HUES6 (cell line): ENCODE measurements around the gene ASCC3.
"Not testable (repeated sequence)": the region's sequence is repeated elsewhere in the genome, so short reads cannot be mapped to it uniquely, and the experiment has no call there.

ENCODE experiments used
- H3K27ac ChIP-seq: 2 replicates; pipeline ENCODE4 v1.7.0; 2013; ENCODE audit warnings: low read depth, mild to moderate bottlenecking, low read length, inconsistent platforms
- H3K27me3 ChIP-seq: 2 replicates; pipeline ENCODE4 v1.6.1; 2013; ENCODE audit warnings: low read length; ENCODE audit not compliant: control insufficient read depth, insufficient read depth
- H3K36me3 ChIP-seq: 2 replicates; pipeline ENCODE4 v1.6.1; 2013; ENCODE audit warnings: low read length; ENCODE audit not compliant: control insufficient read depth, insufficient read depth
- H3K4me1 ChIP-seq: 2 replicates; pipeline ENCODE4 v1.6.1; 2013; ENCODE audit warnings: low read length; ENCODE audit not compliant: control insufficient read depth, insufficient read depth
- H3K4me3 ChIP-seq: 2 replicates; pipeline ENCODE4 v1.5.1; 2013; ENCODE audit warnings: low read depth, low read length
- H3K9ac ChIP-seq: one replicate; pipeline ENCODE4 v1.6.1; 2013; ENCODE audit warnings: mild to moderate bottlenecking, low read length
- H3K9me3 ChIP-seq: 2 replicates; pipeline ENCODE4 v1.6.1; 2013; ENCODE audit warnings: low read depth, low read length; ENCODE audit not compliant: control insufficient read depth, insufficient read depth

The ASCC3 gene

GRCh38 chr6:100845676-100846075 lies 35.5 kb downstream of the ASCC3 start:
- H3K4me3 ChIP-seq, result no peak overlapping the region
- no peak overlapping the region for H3K9ac ChIP-seq
- H3K36me3 ChIP-seq, result peaks cover 15% of the 10 kb centered on the region
- H3K27ac ChIP-seq, result no peak overlapping the region
- H3K9me3 ChIP-seq, result no peaks in the 10 kb centered on the region
- no peaks in the 10 kb centered on the region for H3K27me3 ChIP-seq
- H3K4me1 ChIP-seq, result peaks cover 13% of the 10 kb centered on the region

DNA sequence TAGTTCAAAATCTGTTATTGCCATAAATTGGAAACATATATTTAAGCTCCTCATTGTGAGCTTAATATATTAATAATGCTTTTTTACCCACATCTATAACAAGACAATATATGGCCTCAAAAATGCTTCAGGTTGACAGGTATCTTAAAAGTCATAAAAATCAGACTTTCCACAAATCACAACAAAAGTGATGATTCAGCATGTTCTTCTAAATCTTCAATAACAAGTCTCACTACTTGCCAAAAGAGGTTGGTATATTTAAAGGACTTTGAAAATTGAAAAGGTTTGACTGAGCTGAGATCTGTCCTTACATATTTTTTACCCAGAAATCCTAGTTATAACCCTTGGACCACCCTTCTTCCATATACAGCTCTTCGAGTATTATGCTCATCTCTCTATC lies 41.7 kb downstream of the ASCC3 start:
- Histone ChIP-seq H3K4me3 (no peak overlapping the region), H3K27ac (no peak overlapping the region), H3K36me3 (0 out of 2 replicates have a peak, but pooled peaks cover 3% of the 10 kb centered on the region), H3K4me1 (peaks cover 10% of the 10 kb centered on the region), H3K27me3 (no peaks in the 10 kb centered on the region), H3K9me3 (no peaks in the 10 kb centered on the region), H3K9ac (no peak overlapping the region)

GRCh38 chr6:100838011-100838410 lies 43.1 kb downstream of the ASCC3 start:
- Histone ChIP-seq H3K36me3 (0 out of 2 replicates have a peak, but pooled peaks cover 3% of the 10 kb centered on the region), H3K9ac (no peak overlapping the region), H3K27ac (no peak overlapping the region), H3K27me3 (no peaks in the 10 kb centered on the region), H3K9me3 (no peaks in the 10 kb centered on the region), H3K4me3 (no peak overlapping the region), H3K4me1 (peaks cover 10% of the 10 kb centered on the region)

DNA sequence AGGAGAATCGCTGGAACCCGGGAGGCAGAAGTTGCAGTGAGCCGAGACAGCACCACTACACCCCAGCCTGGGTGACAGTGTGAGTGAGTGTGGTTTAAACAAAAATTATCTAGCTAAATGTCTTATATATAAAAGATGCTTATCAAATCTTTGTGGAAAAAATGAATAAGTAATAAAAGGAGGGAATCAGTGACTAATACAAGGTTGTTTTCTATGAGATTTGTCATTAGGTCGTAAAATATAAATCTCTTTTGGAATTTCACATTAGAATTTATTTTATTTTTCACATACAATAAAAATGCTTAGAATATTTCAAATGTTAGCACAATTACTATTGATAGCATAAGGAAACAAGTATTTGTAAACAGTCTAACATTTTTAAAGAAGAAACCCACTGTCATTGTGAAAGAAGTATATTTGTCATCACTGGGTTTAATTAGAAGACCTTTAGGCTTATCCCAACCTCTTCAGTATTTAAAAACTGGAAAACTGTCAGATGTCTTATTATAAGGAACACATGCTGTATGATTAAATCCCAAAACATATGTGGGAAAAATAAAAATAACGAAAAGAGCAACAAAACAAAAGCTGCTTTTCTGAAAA lies 47.1 kb downstream of the ASCC3 start:
- Histone ChIP-seq H3K4me3 (no peak overlapping the region), H3K4me1 (no peaks in the 10 kb centered on the region), H3K27ac (no peak overlapping the region), H3K9me3 (no peaks in the 10 kb centered on the region; the same call in 1 of the 2 replicates), H3K36me3 (peaks cover 6% of the 10 kb centered on the region; the same call in 1 of the 2 replicates), H3K9ac (no peak overlapping the region), H3K27me3 (no peaks in the 10 kb centered on the region)

- not testable (repeated sequence) for H3K9me3 ChIP-seq, H3K4me3 ChIP-seq, H3K36me3 ChIP-seq, H3K27me3 ChIP-seq, H3K27ac ChIP-seq, H3K4me1 ChIP-seq, H3K9ac ChIP-seq
These were observed 52.0 kb downstream of the ASCC3 start for GRCh38 chr6:100829077-100829595.

GRCh38 chr6:100823041-100823440 lies 58.1 kb downstream of the ASCC3 start:
- 0 out of 2 replicates have a peak, but pooled peaks cover 4% of the 10 kb centered on the region for H3K4me1 ChIP-seq
- H3K4me3 ChIP-seq, result no peak overlapping the region
- H3K27ac ChIP-seq, result no peak overlapping the region
- no peak overlapping the region for H3K9ac ChIP-seq
- no peaks in the 10 kb centered on the region; the same call in 1 of the 2 replicates for H3K9me3 ChIP-seq
- H3K36me3 ChIP-seq, result no peaks in the 10 kb centered on the region
- no peaks in the 10 kb centered on the region for H3K27me3 ChIP-seq

GRCh38 chr6:100818066-100818465 lies 63.1 kb downstream of the ASCC3 start:
- H3K4me1 ChIP-seq, result 0 out of 2 replicates have a peak, but pooled peaks cover 4% of the 10 kb centered on the region
- H3K27me3 ChIP-seq, result no peaks in the 10 kb centered on the region
- H3K4me3 ChIP-seq, result no peak overlapping the region
- H3K27ac ChIP-seq, result no peak overlapping the region
- H3K9me3 ChIP-seq, result no peaks in the 10 kb centered on the region; the same call in 1 of the 2 replicates
- no peak overlapping the region for H3K9ac ChIP-seq
- H3K36me3 ChIP-seq, result no peaks in the 10 kb centered on the region

DNA sequence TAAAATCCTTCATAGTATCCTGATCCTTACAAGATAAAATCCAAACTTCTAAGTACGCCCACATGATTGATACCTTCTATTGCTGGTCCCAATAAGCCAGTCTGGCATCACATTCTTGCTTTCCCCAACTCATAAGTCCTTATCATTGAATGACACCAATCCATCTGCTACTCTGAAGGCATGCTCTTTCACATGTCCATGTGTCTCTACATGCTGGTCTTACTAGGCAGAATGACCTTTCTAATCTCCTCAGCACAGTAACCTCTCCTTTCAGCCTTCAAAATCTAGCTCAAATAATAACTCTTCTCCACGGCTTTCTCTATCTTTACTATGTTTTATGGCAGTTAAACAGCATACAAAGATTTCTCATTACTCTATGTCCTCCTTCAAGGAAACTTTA lies 71.1 kb downstream of the ASCC3 start:
- Histone ChIP-seq H3K4me1 (no peaks in the 10 kb centered on the region), H3K27me3 (no peaks in the 10 kb centered on the region), H3K27ac (no peak overlapping the region), H3K36me3 (peaks cover 4% of the 10 kb centered on the region; the same call in 1 of the 2 replicates), H3K9ac (no peak overlapping the region), H3K9me3 (no peaks in the 10 kb centered on the region), H3K4me3 (no peak overlapping the region)

DNA sequence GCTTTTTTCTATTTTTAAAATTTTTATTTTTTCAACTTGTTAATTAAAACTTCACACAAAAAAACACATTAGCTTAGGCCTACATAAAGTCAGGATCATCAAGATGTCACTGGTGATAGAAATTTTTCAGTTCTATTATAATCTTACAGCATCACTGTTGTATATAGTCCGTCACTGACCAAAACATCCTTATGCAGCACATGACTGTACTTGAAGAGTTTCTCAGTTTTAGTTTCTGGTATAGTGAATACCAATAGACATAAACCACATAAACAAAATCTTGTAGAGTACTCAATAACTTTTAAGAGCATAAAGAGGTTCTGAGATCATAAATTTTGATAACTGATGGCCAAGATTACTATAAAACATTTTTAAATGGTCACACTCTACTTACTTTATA lies 71.8 kb downstream of the ASCC3 start:
- no peaks in the 10 kb centered on the region for H3K9me3 ChIP-seq
- no peak overlapping the region for H3K4me3 ChIP-seq
- H3K36me3 ChIP-seq, result peaks cover 4% of the 10 kb centered on the region; the same call in 1 of the 2 replicates
- no peaks in the 10 kb centered on the region for H3K4me1 ChIP-seq
- no peak overlapping the region for H3K27ac ChIP-seq
- H3K27me3 ChIP-seq, result no peaks in the 10 kb centered on the region
- H3K9ac ChIP-seq, result no peak overlapping the region

- Histone ChIP-seq H3K4me1 (no peaks in the 10 kb centered on the region), H3K9ac (no peak overlapping the region), H3K36me3 (peaks cover 4% of the 10 kb centered on the region; the same call in 1 of the 2 replicates), H3K9me3 (no peaks in the 10 kb centered on the region), H3K4me3 (no peak overlapping the region), H3K27ac (no peak overlapping the region), H3K27me3 (no peaks in the 10 kb centered on the region)
These were observed 72.4 kb downstream of the ASCC3 start for GRCh38 chr6:100808638-100809275.

DNA sequence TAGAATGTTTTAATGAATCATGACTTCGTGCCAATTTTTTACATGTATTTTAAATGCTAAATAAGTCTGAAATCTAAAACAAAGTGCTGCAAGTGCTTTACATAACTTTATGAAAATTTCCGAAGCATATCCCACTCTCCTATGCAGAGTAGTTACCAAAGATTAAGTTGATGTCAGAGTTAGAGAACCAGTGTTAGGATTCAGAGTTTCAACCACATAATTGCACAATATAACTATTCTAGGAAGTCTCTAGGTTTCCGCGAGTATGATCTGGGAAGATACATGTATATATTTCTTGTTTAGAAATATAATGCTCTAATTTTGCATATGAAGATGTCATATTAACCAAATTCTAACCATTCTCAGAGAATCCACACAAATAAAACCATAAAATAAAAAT lies 74.8 kb downstream of the ASCC3 start:
- H3K27me3 ChIP-seq, result no peaks in the 10 kb centered on the region
- H3K9me3 ChIP-seq, result no peaks in the 10 kb centered on the region
- no peak overlapping the region for H3K27ac ChIP-seq
- peaks cover 8% of the 10 kb centered on the region; the same call in 1 of the 2 replicates for H3K36me3 ChIP-seq
- H3K9ac ChIP-seq, result no peak overlapping the region
- H3K4me3 ChIP-seq, result no peak overlapping the region
- no peaks in the 10 kb centered on the region for H3K4me1 ChIP-seq
